Jurkat, Clone E6-1 (cell line): ENCODE data around the gene HK3.
"Not testable (repeated sequence)": the region's sequence is repeated elsewhere in the genome, so short reads cannot be mapped to it uniquely, and the experiment has no call there.

ENCODE experiments used
- DNase-seq: peaks from one replicate; pipeline ENCODE4 v3.0.0-alpha.2; 2011; ENCODE audit warnings: low read depth, low spot score
- H3K4me3 ChIP-seq: 2 replicates; pipeline ENCODE4 v1.5.1; 2011; ENCODE audit warnings: mild to moderate bottlenecking, low read length, control low read depth, moderate library complexity

HK3 gene

DNA sequence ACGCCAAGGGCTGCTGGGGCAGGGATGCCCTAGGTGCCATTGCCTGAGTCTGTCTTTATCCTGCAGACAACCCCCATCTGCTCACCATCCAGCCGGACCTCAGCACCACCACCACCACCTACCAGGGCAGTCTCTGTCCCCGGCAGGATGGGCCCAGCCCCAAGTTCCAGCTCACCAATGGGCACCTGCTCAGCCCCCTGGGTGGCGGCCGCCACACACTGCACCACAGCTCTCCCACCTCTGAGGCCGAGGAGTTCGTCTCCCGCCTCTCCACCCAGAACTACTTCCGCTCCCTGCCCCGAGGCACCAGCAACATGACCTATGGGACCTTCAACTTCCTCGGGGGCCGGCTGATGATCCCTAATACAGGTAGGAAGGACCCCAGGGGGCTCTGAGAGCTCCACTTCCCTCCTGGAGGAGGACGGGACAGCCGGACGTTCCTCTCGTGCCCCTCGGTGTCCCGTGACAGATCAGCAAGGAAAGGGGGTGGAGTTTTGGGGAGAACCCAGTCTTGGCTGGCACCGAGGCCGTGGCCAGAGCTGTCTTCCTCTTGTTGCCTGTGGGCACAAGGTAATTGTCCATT lies 24.9 kb downstream of the HK3 start:
- no peak overlapping the region for H3K4me3 ChIP-seq

DNA sequence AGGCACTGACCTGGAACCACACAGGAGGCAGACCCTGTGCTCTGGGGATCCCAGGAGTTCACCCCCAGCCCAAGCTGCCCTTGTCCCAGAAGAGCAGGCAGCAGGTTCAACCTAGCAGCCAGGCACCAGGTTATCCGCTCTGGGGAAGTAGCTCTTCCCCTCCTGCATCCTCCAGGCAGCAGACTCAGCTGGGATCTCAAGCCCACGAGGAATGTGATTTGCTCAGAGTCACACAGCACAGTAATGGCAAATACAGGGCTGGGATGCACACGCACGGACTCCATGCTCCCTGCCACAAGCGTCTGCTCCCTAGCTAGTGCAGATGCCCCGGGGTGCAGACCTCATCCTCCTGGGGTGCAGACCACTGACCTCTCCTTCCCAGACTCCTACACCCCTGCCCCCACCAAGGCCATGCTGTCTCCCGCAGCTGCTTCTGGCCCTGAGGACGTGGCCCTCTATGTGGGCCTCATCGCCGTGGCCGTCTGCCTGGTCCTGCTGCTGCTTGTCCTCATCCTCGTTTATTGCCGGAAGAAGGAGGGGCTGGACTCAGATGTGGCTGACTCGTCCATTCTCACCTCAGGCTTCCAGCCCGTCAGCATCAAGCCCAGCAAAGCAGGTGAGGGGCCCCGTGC lies 25.5 kb downstream of the HK3 start:
- no peak overlapping the region for H3K4me3 ChIP-seq
- DNase-seq, result no peak

More for the DNA sequence above, 24.9 kb downstream of the HK3 start:
- DNase-seq, result no peak

GRCh38 chr5:176873011-176873410 lies 26.1 kb downstream of the HK3 start:
- not testable (repeated sequence) for H3K4me3 ChIP-seq, DNase-seq

DNA sequence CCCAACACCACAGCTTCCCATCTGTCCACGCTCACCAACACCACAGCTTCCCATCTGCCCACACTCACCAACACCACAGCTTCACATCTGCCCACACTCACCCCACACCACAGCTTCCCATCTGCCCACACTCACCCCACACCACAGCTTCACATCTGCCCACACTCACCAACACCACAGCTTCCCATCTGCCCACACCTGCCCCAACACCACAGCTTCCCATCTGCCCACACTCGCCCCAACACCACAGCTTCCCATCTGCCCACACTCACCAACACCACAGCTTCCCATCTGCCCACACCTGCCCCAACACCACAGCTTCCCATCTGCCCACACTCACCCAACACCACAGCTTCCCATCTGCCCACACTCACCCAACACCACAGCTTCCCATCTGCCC lies 26.6 kb downstream of the HK3 start:
- not testable (repeated sequence) for DNase-seq, H3K4me3 ChIP-seq

- DNase-seq, H3K4me3 ChIP-seq: not testable (repeated sequence)
Observed at GRCh38 chr5:176870644-176871043, 28.5 kb downstream of the HK3 start.

DNA sequence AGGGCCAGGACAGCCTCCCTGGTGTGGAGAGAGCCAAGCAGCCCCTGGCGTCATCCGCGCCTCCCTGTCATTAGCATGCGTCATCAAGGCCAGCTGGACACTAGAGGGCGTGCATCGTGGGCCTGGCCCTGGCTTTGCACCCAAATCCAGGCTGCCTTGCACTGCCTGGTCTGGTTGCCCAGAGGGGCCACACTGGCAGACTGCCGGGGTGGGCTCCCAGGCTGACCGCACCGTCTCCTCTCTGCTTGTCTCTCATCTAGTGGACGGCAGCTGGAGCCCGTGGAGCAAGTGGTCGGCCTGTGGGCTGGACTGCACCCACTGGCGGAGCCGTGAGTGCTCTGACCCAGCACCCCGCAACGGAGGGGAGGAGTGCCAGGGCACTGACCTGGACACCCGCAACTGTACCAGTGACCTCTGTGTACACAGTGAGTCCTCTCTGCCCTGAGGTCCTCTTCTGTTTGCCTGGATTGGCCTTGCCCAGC lies 29.0 kb downstream of the HK3 start:
- no peak for DNase-seq

DNA sequence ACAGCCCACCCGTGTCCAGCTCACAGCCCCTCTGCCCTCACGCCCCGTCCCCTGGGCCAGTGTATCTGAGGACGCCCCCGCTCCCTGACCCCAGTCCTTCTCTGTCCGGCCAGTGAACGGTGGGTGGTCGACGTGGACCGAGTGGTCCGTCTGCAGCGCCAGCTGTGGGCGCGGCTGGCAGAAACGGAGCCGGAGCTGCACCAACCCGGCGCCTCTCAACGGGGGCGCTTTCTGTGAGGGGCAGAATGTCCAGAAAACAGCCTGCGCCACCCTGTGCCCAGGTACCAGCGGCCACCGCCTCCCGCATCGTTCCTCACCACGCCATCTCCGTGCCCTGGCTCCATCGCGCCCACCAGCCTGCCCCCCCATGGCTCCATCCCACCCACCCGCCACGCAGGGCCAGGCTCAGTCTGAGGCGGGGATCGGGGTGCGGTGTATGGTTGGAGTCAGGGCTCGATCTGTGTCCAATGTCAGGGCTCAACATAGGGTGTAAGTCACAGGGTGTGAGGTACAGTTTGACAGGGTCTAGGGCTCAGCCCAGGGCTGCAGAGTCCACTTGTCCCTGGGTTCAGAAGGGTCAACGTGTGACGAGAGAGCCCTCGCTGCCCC lies 29.5 kb downstream of the HK3 start:
- no peak overlapping the region for H3K4me3 ChIP-seq
- no peak for DNase-seq

More for the DNA sequence above, 29.0 kb downstream of the HK3 start:
- no peak overlapping the region for H3K4me3 ChIP-seq

DNA sequence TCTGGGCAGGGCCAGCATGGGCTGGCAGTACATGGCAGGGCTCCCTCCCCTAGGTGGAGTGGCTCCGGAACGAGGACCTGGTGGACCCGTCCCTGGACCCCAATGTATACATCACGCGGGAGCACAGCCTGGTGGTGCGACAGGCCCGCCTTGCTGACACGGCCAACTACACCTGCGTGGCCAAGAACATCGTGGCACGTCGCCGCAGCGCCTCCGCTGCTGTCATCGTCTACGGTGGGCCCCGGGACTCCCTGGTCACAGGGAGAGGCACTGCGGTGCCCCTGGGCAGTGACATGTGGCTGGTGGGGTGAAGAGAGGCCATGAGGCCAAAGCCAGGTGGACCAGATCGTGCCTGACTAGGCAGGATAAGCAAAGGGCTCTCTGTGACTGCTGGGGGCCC lies 30.4 kb downstream of the HK3 start:
- no peak for DNase-seq
- no peak overlapping the region for H3K4me3 ChIP-seq

DNA sequence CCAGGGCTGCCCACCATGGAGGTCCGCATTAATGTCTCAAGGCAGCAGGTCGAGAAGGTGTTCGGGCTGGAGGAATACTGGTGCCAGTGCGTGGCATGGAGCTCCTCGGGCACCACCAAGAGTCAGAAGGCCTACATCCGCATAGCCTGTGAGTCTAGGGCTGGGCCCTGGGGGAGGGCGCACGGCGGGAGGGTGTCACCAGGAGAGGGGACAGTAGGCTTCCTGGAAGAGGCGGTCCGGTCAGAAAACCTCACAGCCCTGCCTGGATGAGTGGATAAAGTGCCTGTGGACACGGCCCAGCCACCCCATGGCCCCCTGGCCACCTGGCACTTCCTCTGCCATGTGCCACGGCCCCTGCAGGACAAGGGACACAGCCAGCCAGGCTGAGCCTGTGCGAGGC lies 31.0 kb downstream of the HK3 start:
- DNase-seq, result no peak
- H3K4me3 ChIP-seq, result no peak overlapping the region

- H3K4me3 ChIP-seq, result no peak overlapping the region
- no peak for DNase-seq
Observed at GRCh38 chr5:176866707-176867310, 32.3 kb downstream of the HK3 start.

GRCh38 chr5:176865964-176866363 lies 33.2 kb downstream of the HK3 start:
- no peak for DNase-seq
- H3K4me3 ChIP-seq, result no peak overlapping the region

DNA sequence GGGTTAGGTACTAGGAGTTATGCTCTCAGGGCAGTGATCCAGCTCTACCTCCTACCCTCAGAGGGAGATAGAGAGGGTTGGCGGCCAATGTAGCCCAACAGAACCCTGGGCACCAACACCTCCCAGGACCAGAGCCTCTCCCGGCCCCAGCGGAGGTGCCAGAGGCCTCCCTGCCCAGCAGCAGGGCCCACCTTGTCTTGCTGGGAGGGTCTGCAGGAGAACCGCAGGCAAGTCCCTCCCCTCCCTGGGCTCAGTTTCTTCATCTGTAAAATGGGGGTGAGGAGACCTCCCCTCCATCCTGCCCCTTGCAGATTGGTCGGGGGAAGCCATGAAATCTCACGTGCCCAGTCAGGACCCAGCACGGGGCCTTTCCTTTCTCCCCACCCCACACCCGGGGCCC lies 34.4 kb downstream of the HK3 start:
- DNase-seq, result no peak

DNA sequence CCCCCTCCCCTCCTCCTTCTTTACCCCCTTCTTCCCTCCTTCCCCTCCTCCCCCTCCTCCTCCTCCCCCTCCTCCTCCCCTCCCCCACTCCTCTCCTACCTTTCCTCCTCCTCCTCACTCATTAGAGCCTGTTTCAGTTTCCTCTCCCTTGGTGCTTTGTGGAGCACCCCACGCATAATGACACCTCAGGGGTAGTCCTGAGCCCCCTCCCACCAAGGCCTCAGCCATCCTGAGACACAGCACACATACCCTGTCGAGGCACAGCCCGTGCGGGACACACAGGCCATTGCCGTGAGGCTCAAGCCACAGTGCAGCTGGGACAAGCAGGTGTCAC lies 35.4 kb downstream of the HK3 start:
- H3K4me3 ChIP-seq, result no peak overlapping the region
- no peak for DNase-seq

More for the DNA sequence above, 34.4 kb downstream of the HK3 start:
- no peak overlapping the region for H3K4me3 ChIP-seq

DNA sequence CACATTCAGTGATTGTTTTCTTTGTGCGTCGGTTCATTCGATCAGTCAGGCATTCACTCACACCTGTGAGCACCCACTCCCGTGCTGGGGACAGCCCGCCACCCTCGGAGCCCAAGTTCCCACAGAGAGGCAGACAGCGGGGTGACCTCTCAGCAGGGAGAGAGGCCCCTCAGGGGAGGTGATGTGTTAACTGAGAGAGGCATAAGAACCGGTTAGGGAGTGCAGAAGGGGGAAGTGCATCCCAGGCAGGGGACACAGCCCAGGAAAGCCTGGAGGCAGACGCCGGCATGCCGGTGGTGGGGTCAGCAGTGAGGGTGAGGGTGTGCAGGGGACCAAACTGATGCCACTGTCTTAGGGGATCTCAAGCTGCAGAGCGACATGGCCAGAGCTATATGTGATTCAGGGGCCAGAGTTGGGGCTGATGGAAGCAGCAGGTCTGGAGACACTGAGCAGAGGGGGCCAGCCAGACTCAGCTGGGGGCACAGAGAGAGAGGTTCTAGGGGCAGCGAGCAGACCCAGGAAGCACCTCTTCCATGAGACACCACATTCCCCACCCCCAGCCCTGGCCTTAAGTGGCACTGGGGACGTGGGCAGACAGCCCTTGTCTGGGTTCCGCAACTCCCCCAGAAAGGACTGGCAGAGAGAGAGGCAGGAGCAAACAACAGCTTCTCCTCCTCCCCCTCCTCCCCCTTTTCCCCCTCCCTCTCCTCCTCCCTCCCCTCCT lies 35.9 kb downstream of the HK3 start:
- no peak for DNase-seq
- no peak overlapping the region for H3K4me3 ChIP-seq

GRCh38 chr5:176862330-176862995 lies 36.7 kb downstream of the HK3 start:
- H3K4me3 ChIP-seq, result no peak overlapping the region
- DNase-seq, result no peak

- H3K4me3 ChIP-seq, result no peak overlapping the region
- DNase-seq, result no peak
Observed at GRCh38 chr5:176861276-176861675, 37.9 kb downstream of the HK3 start.

DNA sequence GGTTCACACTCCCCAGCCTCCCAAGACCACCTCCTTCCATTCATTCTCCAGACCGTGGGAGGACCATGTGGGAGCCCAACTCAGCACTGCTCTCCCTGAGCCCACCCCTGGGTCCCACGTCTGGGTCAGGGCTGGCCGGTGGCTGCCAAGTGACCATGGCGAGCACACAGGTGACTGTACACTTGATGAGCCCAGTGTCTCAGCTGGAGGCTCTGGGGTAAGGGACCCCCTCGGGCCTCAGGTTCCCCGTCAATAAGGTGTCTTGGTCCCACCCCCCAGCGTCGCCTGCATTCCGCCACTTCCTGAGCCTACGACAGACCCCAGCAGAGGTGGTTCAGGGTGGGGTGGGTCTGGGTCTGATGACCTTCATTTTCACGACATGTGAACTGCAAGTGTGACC lies 38.8 kb downstream of the HK3 start:
- no peak overlapping the region for H3K4me3 ChIP-seq
- DNase-seq, result no peak

DNA sequence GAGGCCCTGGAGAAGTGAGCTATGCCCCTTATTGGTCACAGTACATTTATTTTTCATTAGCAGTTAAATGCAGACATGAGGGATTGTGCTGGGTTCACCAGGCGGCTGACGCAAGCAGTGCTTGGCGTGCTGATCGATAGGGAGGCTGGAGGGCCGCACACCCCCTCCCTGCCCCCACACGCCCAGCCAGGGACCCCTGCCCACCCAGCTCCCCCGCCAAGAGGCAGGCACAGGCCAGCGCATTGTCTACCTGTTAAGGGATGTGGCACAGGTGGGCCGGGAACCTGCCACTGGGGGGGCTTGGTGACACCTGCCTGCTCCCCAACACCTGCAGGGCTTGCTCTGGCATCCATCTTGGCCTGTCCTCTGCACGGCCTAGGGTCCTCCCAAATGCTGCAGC lies 39.2 kb downstream of the HK3 start:
- DNase-seq, result no peak
- H3K4me3 ChIP-seq, result no peak overlapping the region

DNA sequence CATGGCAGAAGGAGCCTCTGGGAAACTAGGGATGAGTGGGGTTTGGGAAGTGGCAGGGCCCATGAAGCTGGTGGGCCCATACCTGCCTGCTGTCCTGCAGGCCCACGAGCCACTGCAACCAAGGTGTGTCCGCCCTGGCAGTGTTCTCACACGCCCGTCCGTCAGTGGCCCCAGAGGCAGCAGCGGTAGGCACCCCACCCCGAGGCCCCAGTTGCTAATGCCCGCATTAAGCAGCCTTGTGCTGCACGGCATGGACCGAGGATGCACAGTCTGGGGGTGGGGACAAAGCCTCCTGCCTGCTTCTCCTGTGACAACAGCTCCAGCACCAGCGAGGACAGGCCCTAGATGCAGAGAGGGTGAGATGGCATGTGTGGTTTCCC lies 41.3 kb downstream of the HK3 start:
- no peak for DNase-seq
- no peak overlapping the region for H3K4me3 ChIP-seq
